Coronary artery (tissue), 2 donors: ENCODE data around the gene TNFRSF12A.
"Not testable (repeated sequence)": the region's sequence is repeated elsewhere in the genome, so short reads cannot be mapped to it uniquely, and the experiment has no call there.

Experiments used
- DNase-seq: peaks from one replicate; pipeline ENCODE4 v3.0.0-alpha.2; 2017; ENCODE audit warnings: low spot score
- H3K27ac ChIP-seq, 2 donors: fragments of 200-600 bp; sonication (generic); one replicate each; pipeline ENCODE4 v1.5.1; 2016 to 2019
- H3K4me3 ChIP-seq: fragments of 200-600 bp; sonication (generic); 2 replicates; pipeline ENCODE4 v1.5.1; 2016; ENCODE audit warnings: mild to moderate bottlenecking, moderate library complexity
- CTCF ChIP-seq: fragments of 200-600 bp; sonication (generic); IDR thresholded peaks from one replicate; pipeline ENCODE4 v1.5.1; 2019; ENCODE audit warnings: antibody characterized with exemption

Gene TNFRSF12A

GRCh38 chr16:3051494-3051893 is 31.3 kb downstream of the TNFRSF12A start:
- no peak for DNase-seq
- Histone ChIP-seq H3K4me3 (no peak overlapping the region), H3K27ac (no peak overlapping the region)
- TF ChIP-seq CTCF = no peak

GRCh38 chr16:3052571-3053329 is 32.6 kb downstream of the TNFRSF12A start:
- not testable (repeated sequence) for H3K27ac ChIP-seq, DNase-seq, H3K4me3 ChIP-seq

GRCh38 chr16:3053330-3053710 is 33.2 kb downstream of the TNFRSF12A start:
- H3K27ac ChIP-seq, H3K4me3 ChIP-seq, DNase-seq: not testable (repeated sequence)

GRCh38 chr16:3054965-3055733 is 35.0 kb downstream of the TNFRSF12A start:
- TF ChIP-seq CTCF = no peak

GRCh38 chr16:3055734-3056115 is 35.6 kb downstream of the TNFRSF12A start:
- not testable (repeated sequence) for H3K27ac ChIP-seq, H3K4me3 ChIP-seq, DNase-seq

More at GRCh38 chr16:3054965-3055733, 35.0 kb downstream of the TNFRSF12A start:
- Histone ChIP-seq H3K4me3 (no peak overlapping the region), H3K27ac (no peak overlapping the region)
- no peak for DNase-seq

GRCh38 chr16:3056336-3057180 is 36.4 kb downstream of the TNFRSF12A start:
- DNase-seq = no peak
- H3K4me3 ChIP-seq = no peak overlapping the region
- no peak overlapping the region for H3K27ac ChIP-seq
- TF ChIP-seq CTCF = no peak

GRCh38 chr16:3057181-3058138 is 37.3 kb downstream of the TNFRSF12A start:
- no peak for TF ChIP-seq CTCF
- H3K4me3 ChIP-seq = no peak overlapping the region
- no peak for DNase-seq
- H3K27ac ChIP-seq = no peak overlapping the region
